Cardiac fibroblast (primary cell): ENCODE data around the gene CFAP20DC.

Experiments used
- DNase-seq, 2 donors: peaks; one replicate each; pipeline versions ENCODE4 v3.0.0 to v3.0.0-alpha.2; 2010; ENCODE audit warnings: low read depth in 2 of 2
- H3K4me3 ChIP-seq, 2 donors: replicated peaks in 1 of 2; 1 replicate in 1 of 2; 2 replicates in 1 of 2; pipeline ENCODE4 v1.5.1; 2011; ENCODE audit warnings: low read depth in 2 of 2, low read length in 2 of 2, mild to moderate bottlenecking in 2 of 2, moderate library complexity in 1 of 2
- TF ChIP-seq, protein P1 (sequence below): IDR thresholded peaks from one replicate; pipeline ENCODE4 v1.5.1; 2011; ENCODE audit warnings: low read depth, mild to moderate bottlenecking, low read length, inconsistent platforms

The CFAP20DC gene

GRCh38 chr3:58994746-58995330, 55.0 kb downstream of the CFAP20DC start:
- peak; percentile 82 to 85 for DNase-seq
- H3K4me3 ChIP-seq = no peak overlapping the region
- TF ChIP-seq, protein P1, sequence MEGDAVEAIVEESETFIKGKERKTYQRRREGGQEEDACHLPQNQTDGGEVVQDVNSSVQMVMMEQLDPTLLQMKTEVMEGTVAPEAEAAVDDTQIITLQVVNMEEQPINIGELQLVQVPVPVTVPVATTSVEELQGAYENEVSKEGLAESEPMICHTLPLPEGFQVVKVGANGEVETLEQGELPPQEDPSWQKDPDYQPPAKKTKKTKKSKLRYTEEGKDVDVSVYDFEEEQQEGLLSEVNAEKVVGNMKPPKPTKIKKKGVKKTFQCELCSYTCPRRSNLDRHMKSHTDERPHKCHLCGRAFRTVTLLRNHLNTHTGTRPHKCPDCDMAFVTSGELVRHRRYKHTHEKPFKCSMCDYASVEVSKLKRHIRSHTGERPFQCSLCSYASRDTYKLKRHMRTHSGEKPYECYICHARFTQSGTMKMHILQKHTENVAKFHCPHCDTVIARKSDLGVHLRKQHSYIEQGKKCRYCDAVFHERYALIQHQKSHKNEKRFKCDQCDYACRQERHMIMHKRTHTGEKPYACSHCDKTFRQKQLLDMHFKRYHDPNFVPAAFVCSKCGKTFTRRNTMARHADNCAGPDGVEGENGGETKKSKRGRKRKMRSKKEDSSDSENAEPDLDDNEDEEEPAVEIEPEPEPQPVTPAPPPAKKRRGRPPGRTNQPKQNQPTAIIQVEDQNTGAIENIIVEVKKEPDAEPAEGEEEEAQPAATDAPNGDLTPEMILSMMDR = peak; percentile 90

DNA sequence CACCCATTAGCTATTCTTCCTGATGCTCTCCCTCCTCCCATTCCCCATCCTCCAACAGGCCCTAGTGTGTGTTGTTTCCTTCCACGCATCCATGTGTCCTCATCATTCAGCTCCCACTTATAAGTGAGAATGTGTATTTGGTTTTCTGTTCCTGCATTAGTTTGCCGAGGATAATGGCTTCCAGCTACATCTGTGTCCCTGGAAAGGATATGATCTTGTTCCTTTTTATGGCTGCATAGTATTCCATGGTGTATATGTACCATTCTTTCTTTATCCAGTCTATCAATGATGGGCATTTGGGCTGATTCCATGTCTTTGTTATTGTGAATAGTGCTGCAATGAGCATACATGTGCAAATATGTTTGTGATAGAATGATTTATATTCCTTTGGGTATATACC, 56.3 kb downstream of the CFAP20DC start:
- H3K4me3 ChIP-seq = no peak overlapping the region
- TF ChIP-seq, protein P1 = no peak
- no peak for DNase-seq

DNA sequence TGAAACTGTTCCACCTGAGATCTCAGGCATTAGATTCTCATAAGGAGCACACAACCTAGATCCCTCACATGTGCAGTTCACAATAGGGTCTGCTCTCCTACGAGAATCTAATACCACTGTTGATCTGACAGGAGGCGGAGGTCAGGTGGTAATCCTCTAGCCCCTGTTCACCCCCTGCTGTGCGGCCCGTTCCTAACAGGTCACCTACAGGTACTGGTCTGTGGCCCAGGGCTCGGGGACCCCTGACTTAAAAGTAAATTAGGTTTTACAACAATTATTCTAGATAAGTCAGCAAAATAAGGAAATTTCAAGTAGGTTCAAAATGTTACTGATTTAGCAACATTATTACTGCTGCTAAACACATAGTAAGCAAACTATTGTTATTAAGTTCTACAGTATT, 58.2 kb downstream of the CFAP20DC start:
- TF ChIP-seq, protein P1 = no peak
- DNase-seq = no peak
- H3K4me3 ChIP-seq = no peak overlapping the region

DNA sequence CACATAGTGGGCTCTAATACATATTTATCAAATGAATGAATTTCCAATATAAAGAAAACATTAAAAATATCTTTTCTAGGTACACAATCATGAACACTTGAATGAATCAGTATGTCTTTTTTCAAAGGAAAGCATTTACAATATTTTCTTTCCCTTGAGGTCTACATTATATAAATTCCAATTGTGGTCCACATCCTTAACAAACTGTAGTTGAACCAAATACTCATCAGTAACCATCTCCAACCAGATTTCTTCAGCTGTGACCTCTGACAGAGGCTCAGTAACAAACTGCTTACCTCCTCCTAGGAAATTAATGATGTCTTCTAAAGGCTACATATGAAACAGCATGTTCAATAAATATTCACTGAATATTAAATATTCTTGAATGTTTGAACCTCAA, 58.8 kb downstream of the CFAP20DC start:
- TF ChIP-seq, protein P1 = no peak
- no peak overlapping the region for H3K4me3 ChIP-seq
- no peak for DNase-seq

DNA sequence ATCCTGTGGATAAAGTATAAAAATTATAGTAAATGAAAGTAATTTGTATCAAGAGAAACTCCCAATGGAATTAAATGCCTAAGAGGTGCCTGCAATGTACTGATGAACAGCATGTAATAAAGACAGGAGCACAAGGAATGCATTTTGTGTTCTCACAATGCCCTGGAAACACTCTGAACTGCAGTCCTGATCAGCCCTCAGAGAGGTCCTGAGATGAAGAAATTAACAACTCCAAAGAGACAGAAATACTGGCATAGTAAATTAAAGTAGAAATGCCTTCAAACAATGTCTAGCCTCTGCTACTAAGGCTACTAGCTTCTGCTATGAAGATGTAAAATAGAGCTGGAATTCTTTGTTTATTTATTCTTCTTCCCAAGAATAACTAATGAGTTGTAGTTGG, 59.9 kb downstream of the CFAP20DC start:
- no peak for DNase-seq
- no peak overlapping the region for H3K4me3 ChIP-seq
- TF ChIP-seq, protein P1 = no peak

DNA sequence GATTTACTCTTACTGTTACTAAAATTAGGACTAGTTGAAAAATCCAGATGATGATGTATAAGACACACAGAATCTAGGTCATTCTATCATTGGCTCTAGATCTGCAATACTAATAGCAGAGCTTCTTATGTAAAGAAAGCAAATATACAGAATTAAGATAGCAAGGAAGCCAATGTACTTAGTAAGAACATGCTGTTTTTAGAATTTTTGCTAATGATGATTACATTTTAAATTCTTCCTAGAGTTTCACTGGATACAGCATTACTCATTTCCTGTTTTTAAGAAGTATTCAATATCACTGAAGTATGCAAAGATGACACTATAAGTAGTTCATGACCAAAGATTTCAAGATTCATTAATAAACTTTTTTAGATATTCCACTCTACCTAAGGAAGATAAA, 60.7 kb downstream of the CFAP20DC start:
- TF ChIP-seq, protein P1 = no peak
- H3K4me3 ChIP-seq = no peak overlapping the region
- peak; percentile 23 to 68 for DNase-seq

DNA sequence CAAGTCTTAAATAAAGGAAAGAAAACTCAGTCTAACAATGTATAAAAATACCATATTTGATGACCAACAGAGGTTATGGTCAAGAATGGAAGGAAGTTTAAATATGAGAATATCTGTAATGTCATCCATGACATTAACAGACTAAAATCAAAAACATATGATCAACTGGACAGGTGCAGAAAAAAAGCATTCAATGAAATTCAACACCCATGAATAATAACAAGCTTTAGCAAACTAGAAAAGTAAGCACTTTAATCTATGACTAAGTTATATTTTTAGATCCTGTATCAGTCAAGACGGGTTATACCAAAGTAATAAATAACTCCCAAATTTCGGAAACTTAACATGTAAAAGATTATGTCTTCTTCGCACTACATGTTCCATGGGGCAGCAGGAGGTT, 61.8 kb downstream of the CFAP20DC start:
- DNase-seq = no peak
- TF ChIP-seq, protein P1 = no peak
- no peak overlapping the region for H3K4me3 ChIP-seq
